H1 (cell line): Measurements from ENCODE around the gene MGST3. TPM values are rescaled to one million over a fixed set of nuclear protein-coding genes. Genes with fewer than 3 reads are reported as not detected.

Experiments
- CTCF ChIA-PET: fragments of 300-600 bp; sonication (Branson Sonifier 250); formaldehyde crosslinking; loops from one replicate; lab custom pipeline; 2021; ENCODE audit not compliant: partially characterized antibody; lab: Charles Lee
- POLR2A ChIA-PET: fragments of 300-600 bp; sonication (Branson Sonifier 250); formaldehyde crosslinking; loops from one replicate; lab custom pipeline; 2021; ENCODE audit warnings: inconsistent platforms; ENCODE audit not compliant: partially characterized antibody; lab: Charles Lee
- DNase-seq, 2 experiments: peaks; one replicate each; pipeline versions ENCODE4 v3.0.0 to v3.0.0-alpha.2; 2010 to 2022; ENCODE audit warnings: low spot score in 2 of 2, low read depth in 1 of 2, mixed read lengths in 1 of 2
- FAIRE-seq: peaks from 2 replicates; lab custom pipeline; 2011; peaks lifted over from hg19 to GRCh38; lab: Jason Lieb, UNC
- H2AFZ ChIP-seq: 2 replicates; pipeline ENCODE4 v1.8.1; 2012; ENCODE audit warnings: low read length, inconsistent platforms
- H2AK5ac ChIP-seq: 2 replicates; pipeline ENCODE4 v1.6.1; 2013; ENCODE audit warnings: low read depth, low read length
- H2BK120ac ChIP-seq: replicated peaks from 2 replicates; pipeline ENCODE3; 2013; ENCODE audit warnings: low read depth, low read length, inconsistent platforms
- H2BK12ac ChIP-seq: 2 replicates; pipeline ENCODE4 v1.6.1; 2013; ENCODE audit warnings: low read depth, low read length
- H2BK15ac ChIP-seq: 2 replicates; pipeline ENCODE4 v1.6.1; 2013; ENCODE audit warnings: low read length
- H2BK20ac ChIP-seq: 2 replicates; pipeline ENCODE4 v1.6.1; 2013; ENCODE audit warnings: low read length
- H2BK5ac ChIP-seq: 2 replicates; pipeline ENCODE4 v1.6.1; 2013; ENCODE audit warnings: low read depth, low read length
- H3K14ac ChIP-seq: 2 replicates; pipeline ENCODE4 v1.6.1; 2013; ENCODE audit warnings: inconsistent platforms; ENCODE audit not compliant: insufficient read length
- H3K18ac ChIP-seq: 2 replicates; pipeline ENCODE4 v1.6.1; 2013; ENCODE audit warnings: low read length; ENCODE audit errors: extremely low read depth
- H3K23ac ChIP-seq: 2 replicates; pipeline ENCODE4 v1.6.1; 2013; ENCODE audit warnings: inconsistent platforms; ENCODE audit not compliant: insufficient read length
- H3K23me2 ChIP-seq: 2 replicates; pipeline ENCODE4 v1.6.1; 2013; ENCODE audit warnings: low read depth, low read length
- H3K27ac ChIP-seq: 2 replicates; pipeline ENCODE4 v1.6.1; 2011; ENCODE audit warnings: low read depth, low read length, inconsistent platforms
- H3K27me3 ChIP-seq, 4 experiments: replicated peaks in 1 of 4; 1 replicate in 1 of 4; 2 replicates in 3 of 4; pipeline versions ENCODE4 v1.6.1 to v1.8.1; 2011 to 2013; ENCODE audit warnings: low read length in 3 of 4, mild to moderate bottlenecking in 3 of 4, inconsistent platforms in 2 of 4, mixed read lengths in 2 of 4, moderate library complexity in 1 of 4; ENCODE audit not compliant: control insufficient read depth in 3 of 4, insufficient read depth in 3 of 4; ENCODE audit errors: extremely low read depth in 1 of 4
- H3K36me3 ChIP-seq, 4 experiments: 2 replicates each; pipeline versions ENCODE4 v1.6.1 to v1.8.1; 2011 to 2013; ENCODE audit warnings: mild to moderate bottlenecking in 4 of 4, low read length in 3 of 4, moderate library complexity in 2 of 4, control low read depth in 1 of 4, inconsistent platforms in 1 of 4; ENCODE audit not compliant: insufficient read depth in 4 of 4, control insufficient read depth in 2 of 4
- H3K4ac ChIP-seq: replicated peaks from 2 replicates; pipeline ENCODE3; 2013; ENCODE audit warnings: low read length, low read depth, mixed read lengths, inconsistent platforms; ENCODE audit not compliant: insufficient read length
- H3K4me1 ChIP-seq, 4 experiments: replicated peaks in 1 of 4; 1 replicate in 1 of 4; 2 replicates in 3 of 4; pipeline versions ENCODE4 v1.6.1 to v1.8.1; 2011 to 2013; ENCODE audit warnings: low read length in 3 of 4, inconsistent platforms in 2 of 4, mixed read lengths in 1 of 4; ENCODE audit not compliant: insufficient read depth in 4 of 4, control insufficient read depth in 3 of 4
- H3K4me2 ChIP-seq, 2 experiments: 2 replicates each; pipeline versions ENCODE4 v1.6.1 to v1.8.1; 2011 to 2013; ENCODE audit warnings: low read depth in 2 of 2, low read length in 2 of 2, control low read depth in 1 of 2, inconsistent platforms in 1 of 2, mild to moderate bottlenecking in 1 of 2; ENCODE audit not compliant: insufficient read depth in 1 of 2
- H3K4me3 ChIP-seq, 4 experiments: fragments of 200-600, 300-600 bp in 1 of 4; sonication (generic), shearing (Covaris generic), sonication (Bioruptor Twin) in 1 of 4; 2 replicates each; pipeline versions ENCODE4 v1.5.1 to v1.8.1; 2011 to 2016; ENCODE audit warnings: low read length in 4 of 4, low read depth in 3 of 4, control low read depth in 2 of 4, inconsistent platforms in 2 of 4, mild to moderate bottlenecking in 2 of 4, mixed read lengths in 1 of 4, moderate library complexity in 1 of 4; ENCODE audit not compliant: insufficient read depth in 2 of 4; ENCODE audit errors: extremely low read depth in 1 of 4
- H3K56ac ChIP-seq: replicated peaks from 2 replicates; pipeline ENCODE3; 2013; ENCODE audit warnings: low read depth, mild to moderate bottlenecking, mixed read lengths, low read length, inconsistent platforms; ENCODE audit not compliant: insufficient read length
- H3K79me1 ChIP-seq: 2 replicates; pipeline ENCODE4 v1.6.1; 2013; ENCODE audit warnings: low read depth, low read length, control low read depth
- H3K79me2 ChIP-seq, 2 experiments: 2 replicates each; pipeline versions ENCODE4 v1.6.1 to v1.8.1; 2012 to 2013; ENCODE audit warnings: low read length in 2 of 2, mild to moderate bottlenecking in 2 of 2, inconsistent platforms in 1 of 2; ENCODE audit not compliant: insufficient read depth in 2 of 2, control insufficient read depth in 1 of 2
- H3K9ac ChIP-seq, 4 experiments: replicated peaks in 1 of 4; 1 replicate in 1 of 4; 2 replicates in 3 of 4; pipeline versions ENCODE4 v1.6.1 to v1.8.1; 2011 to 2013; ENCODE audit warnings: low read depth in 3 of 4, low read length in 3 of 4, control low read depth in 2 of 4, mild to moderate bottlenecking in 2 of 4, moderate library complexity in 2 of 4, inconsistent platforms in 1 of 4; ENCODE audit errors: extremely low read depth in 1 of 4
- H3K9me3 ChIP-seq, 2 experiments: 2 replicates each; pipeline versions ENCODE4 v1.6.1 to v1.8.1; 2012 to 2013; ENCODE audit warnings: mild to moderate bottlenecking in 2 of 2, moderate library complexity in 2 of 2, control low read depth in 1 of 2, inconsistent platforms in 1 of 2, low read depth in 1 of 2, low read length in 1 of 2, mixed read lengths in 1 of 2; ENCODE audit not compliant: insufficient read depth in 2 of 2
- H4K20me1 ChIP-seq, 2 experiments: replicated peaks in 1 of 2; 2 replicates each; pipeline versions ENCODE3 to v1.8.1; 2011 to 2013; ENCODE audit warnings: inconsistent platforms in 2 of 2, low read length in 2 of 2, mild to moderate bottlenecking in 1 of 2; ENCODE audit not compliant: insufficient read depth in 2 of 2, control insufficient read depth in 1 of 2
- H4K5ac ChIP-seq: 2 replicates; pipeline ENCODE4 v1.6.1; 2013; ENCODE audit warnings: low read length, low read depth, mixed read lengths, inconsistent platforms; ENCODE audit not compliant: insufficient read length
- H4K8ac ChIP-seq: 2 replicates; pipeline ENCODE4 v1.8.0; 2013; ENCODE audit warnings: mild to moderate bottlenecking, moderate library complexity, low read length, inconsistent platforms; ENCODE audit not compliant: insufficient read depth; ENCODE audit errors: extremely low read depth
- H4K91ac ChIP-seq: replicated peaks from 2 replicates; pipeline ENCODE3; 2013; ENCODE audit warnings: low read length, mixed read lengths, inconsistent platforms; ENCODE audit not compliant: insufficient read length
- CHD1 ChIP-seq: IDR thresholded peaks from 2 replicates; pipeline ENCODE4 v1.6.1; 2012; ENCODE audit warnings: low read depth, low read length, improper control_type of control experiment
- EZH2 ChIP-seq: fragments of 200-600 bp; sonication (generic); IDR thresholded peaks from 2 replicates; pipeline ENCODE4 v1.7.1; 2012; ENCODE audit warnings: low read depth, mild to moderate bottlenecking, moderate library complexity, low read length, inconsistent platforms; ENCODE audit not compliant: severe bottlenecking
- GTF2F1 ChIP-seq: IDR thresholded peaks from 2 replicates; pipeline ENCODE4 v1.6.1; 2012; ENCODE audit warnings: low read depth, low read length, improper control_type of control experiment, borderline replicate concordance
- POLR2A ChIP-seq, 2 experiments: IDR thresholded peaks; 1 replicate in 1 of 2; 2 replicates in 1 of 2; pipeline ENCODE4 v1.6.1; 2011; ENCODE audit warnings: low read depth in 2 of 2, low read length in 2 of 2, mild to moderate bottlenecking in 2 of 2; ENCODE audit errors: control extremely low read depth in 1 of 2
- WGBS, 2 experiments: shearing (Covaris generic) in 1 of 2; methylation state at CpG; one replicate each; pipeline versions ENCODE4 v1.1.6 to v1.1.7; 2013 to 2015; ENCODE audit warnings: low lambda C conversion rate in 2 of 2, mixed read lengths in 2 of 2, inconsistent platforms in 1 of 2, low coverage in 1 of 2, missing lambda C conversion rate in 1 of 2; ENCODE audit not compliant: insufficient replicate concordance in 2 of 2, insufficient coverage in 1 of 2, insufficient read length in 1 of 2; ENCODE audit errors: extremely low coverage in 1 of 2, missing lambda C conversion rate in 1 of 2; 5-methylcytosine and 5-hydroxymethylcytosine counted together
- polyA plus RNA-seq, 7 experiments: library from polyadenylated mRNA; depleted of rRNA in 3 of 7; stranded (reverse) in 5 of 7; unstranded in 2 of 7; fragments of >200 nt in 5 of 7; fragments of 200-250 nt in 2 of 7; gene quantifications; 1 replicate in 5 of 7; 2 replicates in 1 of 7; 4 replicates in 1 of 7; pipeline versions ENCODE4 v1.2.1 to v1.2.3, GENCODE V29; 2011 to 2013; ENCODE audit warnings: missing spikeins in 2 of 7, mixed read lengths in 2 of 7
- total RNA-seq: library from RNA; stranded (reverse); fragmentation: NEBNext Ultra II Directional; extraction: Animal tissue kit (Norgen Biotek cat#: 25700); gene quantifications from 2 replicates; pipeline ENCODE4 v1.2.1, GENCODE V29; 2021
- TF ChIP-seq, protein P1 (sequence below), 3 experiments: IDR thresholded peaks; 1 replicate in 2 of 3; 2 replicates in 1 of 3; pipeline versions ENCODE4 v1.5.1 to v1.6.1; 2011; ENCODE audit warnings: low read length in 3 of 3, mild to moderate bottlenecking in 3 of 3, inconsistent platforms in 2 of 3, low read depth in 1 of 3, moderate library complexity in 1 of 3; ENCODE audit not compliant: insufficient read depth in 1 of 3; ENCODE audit errors: control extremely low read depth in 1 of 3
- TF ChIP-seq, protein P2 (sequence below): IDR thresholded peaks from 2 replicates; pipeline ENCODE4 v1.6.1; 2011; ENCODE audit warnings: low read depth, mild to moderate bottlenecking, low read length; ENCODE audit not compliant: insufficient read depth
- TF ChIP-seq, protein P3 (sequence below): IDR thresholded peaks from 2 replicates; pipeline ENCODE4 v1.6.1; 2012; ENCODE audit warnings: inconsistent platforms

Gene MGST3
- total and polyA plus RNA-seq, 2 of the 8 experiments (the other 6 are each of a cell fraction or from before 2014, with no cell fraction given), result 124 to 257 TPM

DNA sequence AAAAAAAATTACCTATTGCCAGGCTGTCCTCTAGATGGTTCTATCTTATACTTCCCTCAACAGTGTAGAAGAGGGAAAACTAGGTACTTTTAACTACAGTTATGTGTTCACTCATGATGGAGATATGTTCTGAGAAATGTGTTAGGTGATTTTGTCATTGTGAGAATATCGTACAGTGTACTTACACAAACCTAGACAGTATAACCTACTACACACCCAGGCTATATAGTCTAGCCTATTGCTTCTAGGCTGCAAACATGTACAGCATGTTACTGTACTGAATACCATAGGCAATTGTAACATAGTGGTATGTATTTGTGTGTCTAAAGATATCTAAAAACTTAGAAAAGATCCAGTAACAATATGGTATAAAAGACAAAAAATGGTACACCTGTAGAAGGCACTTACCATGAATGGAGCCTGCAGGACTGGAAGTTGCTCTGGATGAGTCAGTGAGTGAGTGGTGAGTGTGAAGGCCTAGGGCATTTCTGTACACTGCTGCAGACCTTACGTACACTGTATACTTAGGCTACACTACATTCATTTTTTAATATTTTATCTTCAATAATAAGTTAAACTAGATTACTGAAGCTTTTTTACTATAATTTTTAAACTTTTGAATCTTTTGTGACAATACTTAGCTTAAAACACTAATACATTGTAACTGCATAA lies 13.2 kb downstream of the MGST3 start:
- WGBS, 2 experiments, result 94% methylated on average over 2 of the region's 2 CpGs; no CpG with 5 or more reads in 1 of the 2 experiments
- peaks cover 0 to 3% of the 10 kb centered on the region in 2 experiments; a peak in 1 of 4 replicates for H3K79me2 ChIP-seq
- no peak overlapping the region for H2BK120ac ChIP-seq
- H2BK5ac ChIP-seq, result no peak overlapping the region
- no peak overlapping the region for H3K56ac ChIP-seq
- H3K4ac ChIP-seq, result no peak overlapping the region
- H4K20me1 ChIP-seq, result peaks cover 0 to 2% of the 10 kb centered on the region in 2 experiments
- H3K9me3 ChIP-seq, result no peaks in the 10 kb centered on the region
- FAIRE-seq (no peak), DNase-seq (no peak)
- H4K8ac ChIP-seq, result no peak overlapping the region
- no peak overlapping the region for H3K9ac ChIP-seq
- no peaks in the 10 kb centered on the region for H3K23me2 ChIP-seq
- H2AK5ac ChIP-seq, result no peak overlapping the region
- H2AFZ ChIP-seq, result no peak overlapping the region
- no peaks in the 10 kb centered on the region; a peak in 1 of 8 replicates for H3K36me3 ChIP-seq
- CTCF ChIA-PET, result interaction anchor here (0.7 to 1.3 kb wide), 4 partner anchors 10 to 270 kb away, joined by 3 read pairs; partner anchors contain the start of genes ALDH9A1 and MGST3
- H2BK15ac ChIP-seq, result no peak overlapping the region
- peaks cover 2% of the 10 kb centered on the region; the same call in 1 of the 2 replicates for H3K79me1 ChIP-seq
- H2BK12ac ChIP-seq, result no peak overlapping the region
- no peak overlapping the region for H2BK20ac ChIP-seq
- H3K23ac ChIP-seq, result no peak overlapping the region
- no peak overlapping the region for H3K27ac ChIP-seq
- no peak overlapping the region for H3K4me2 ChIP-seq
- H4K5ac ChIP-seq, result no peak overlapping the region
- H3K4me3 ChIP-seq, result no peak overlapping the region
- H3K4me1 ChIP-seq, result peaks cover 0 to 3% (median 0%) of the 10 kb centered on the region in 4 experiments; a peak in 1 of 7 replicates
- no peak overlapping the region for H4K91ac ChIP-seq
- no peak overlapping the region for H3K14ac ChIP-seq
- no peaks in the 10 kb centered on the region for H3K27me3 ChIP-seq
- H3K18ac ChIP-seq, result no peak overlapping the region
- POLR2A ChIA-PET, result interaction anchor here (0.6 to 1.1 kb wide), 2 partner anchors 9 to 503 kb away, joined by 3 to 5 read pairs; no protein-coding TSS in a partner anchor
- TF ChIP-seq, protein P1, sequence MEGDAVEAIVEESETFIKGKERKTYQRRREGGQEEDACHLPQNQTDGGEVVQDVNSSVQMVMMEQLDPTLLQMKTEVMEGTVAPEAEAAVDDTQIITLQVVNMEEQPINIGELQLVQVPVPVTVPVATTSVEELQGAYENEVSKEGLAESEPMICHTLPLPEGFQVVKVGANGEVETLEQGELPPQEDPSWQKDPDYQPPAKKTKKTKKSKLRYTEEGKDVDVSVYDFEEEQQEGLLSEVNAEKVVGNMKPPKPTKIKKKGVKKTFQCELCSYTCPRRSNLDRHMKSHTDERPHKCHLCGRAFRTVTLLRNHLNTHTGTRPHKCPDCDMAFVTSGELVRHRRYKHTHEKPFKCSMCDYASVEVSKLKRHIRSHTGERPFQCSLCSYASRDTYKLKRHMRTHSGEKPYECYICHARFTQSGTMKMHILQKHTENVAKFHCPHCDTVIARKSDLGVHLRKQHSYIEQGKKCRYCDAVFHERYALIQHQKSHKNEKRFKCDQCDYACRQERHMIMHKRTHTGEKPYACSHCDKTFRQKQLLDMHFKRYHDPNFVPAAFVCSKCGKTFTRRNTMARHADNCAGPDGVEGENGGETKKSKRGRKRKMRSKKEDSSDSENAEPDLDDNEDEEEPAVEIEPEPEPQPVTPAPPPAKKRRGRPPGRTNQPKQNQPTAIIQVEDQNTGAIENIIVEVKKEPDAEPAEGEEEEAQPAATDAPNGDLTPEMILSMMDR (IDR thresholded peaks at IDR 0.05; ENCODE audit: control extremely low read depth in 1 of 3, insufficient read depth in 1 of 3, low read depth in 1 of 3, low read length in 3 of 3), result no peak
- TF ChIP-seq EZH2 (no peak), GTF2F1 (no peak), POLR2A (IDR thresholded peaks at IDR 0.05; ENCODE audit: control extremely low read depth in 1 of 2, low read depth in 2 of 2, low read length in 2 of 2) (no peak), CHD1 (no peak)
- TF ChIP-seq, protein P2, sequence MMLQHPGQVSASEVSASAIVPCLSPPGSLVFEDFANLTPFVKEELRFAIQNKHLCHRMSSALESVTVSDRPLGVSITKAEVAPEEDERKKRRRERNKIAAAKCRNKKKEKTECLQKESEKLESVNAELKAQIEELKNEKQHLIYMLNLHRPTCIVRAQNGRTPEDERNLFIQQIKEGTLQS, result no peak
- TF ChIP-seq, protein P3, sequence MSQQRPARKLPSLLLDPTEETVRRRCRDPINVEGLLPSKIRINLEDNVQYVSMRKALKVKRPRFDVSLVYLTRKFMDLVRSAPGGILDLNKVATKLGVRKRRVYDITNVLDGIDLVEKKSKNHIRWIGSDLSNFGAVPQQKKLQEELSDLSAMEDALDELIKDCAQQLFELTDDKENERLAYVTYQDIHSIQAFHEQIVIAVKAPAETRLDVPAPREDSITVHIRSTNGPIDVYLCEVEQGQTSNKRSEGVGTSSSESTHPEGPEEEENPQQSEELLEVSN, result no peak
